PC-3 (cell line): ENCODE results near the gene ENPP7.

Source experiments
- EZH2phosphoT487 ChIP-seq: fragments of 300-600 bp; sonication (generic); IDR thresholded peaks from 2 replicates; pipeline ENCODE4 v1.6.1; 2018; ENCODE audit warnings: mild to moderate bottlenecking, antibody characterized with exemption, low read length, borderline replicate concordance
- TF ChIP-seq, protein P1 (sequence below): fragments of 300-600 bp; sonication (generic); conservative IDR thresholded peaks from 2 replicates; pipeline ENCODE4 v1.5.1; 2017; ENCODE audit warnings: antibody characterized with exemption, low read depth, mild to moderate bottlenecking, low read length

DNA sequence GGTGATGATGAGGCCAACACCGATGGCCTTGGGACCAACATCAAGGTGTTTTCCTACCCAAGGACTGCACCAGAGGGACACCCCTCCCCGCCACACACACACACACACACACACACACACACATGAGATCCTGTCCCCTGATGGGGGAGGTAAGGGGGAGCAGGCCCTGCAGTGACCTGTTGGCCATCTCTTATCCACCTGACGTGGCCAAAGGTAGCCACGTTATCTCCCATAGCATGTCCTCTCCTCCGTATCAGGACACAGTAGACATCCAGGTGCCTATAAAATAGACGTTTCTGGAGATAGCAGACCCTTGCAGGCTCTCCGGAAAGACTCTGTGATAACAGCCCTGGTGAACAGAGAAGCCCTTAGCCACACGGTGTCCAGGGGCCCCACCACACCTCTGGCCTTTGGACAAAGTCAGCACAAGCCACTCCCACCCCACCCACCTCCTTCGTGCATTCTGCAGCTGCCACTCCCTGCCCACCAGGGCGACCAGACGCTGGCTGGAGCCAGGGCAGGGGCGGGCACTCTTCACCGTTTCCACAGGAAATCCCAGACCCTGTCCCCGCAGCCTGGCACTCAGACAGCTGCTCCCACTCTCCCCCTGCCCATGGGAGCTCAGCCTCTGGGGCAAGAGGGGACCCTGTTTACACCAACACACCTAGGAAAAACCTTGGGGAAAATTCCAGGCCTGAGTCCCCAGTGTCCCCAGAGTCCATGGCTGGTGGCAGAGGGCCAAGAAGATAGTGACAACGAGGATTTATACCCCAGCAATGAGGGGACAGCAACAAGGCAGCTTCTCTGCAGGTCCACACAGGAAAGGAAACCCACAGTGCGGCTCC, 15.4 kb upstream of the ENPP7 start:
- TF ChIP-seq, protein P1, sequence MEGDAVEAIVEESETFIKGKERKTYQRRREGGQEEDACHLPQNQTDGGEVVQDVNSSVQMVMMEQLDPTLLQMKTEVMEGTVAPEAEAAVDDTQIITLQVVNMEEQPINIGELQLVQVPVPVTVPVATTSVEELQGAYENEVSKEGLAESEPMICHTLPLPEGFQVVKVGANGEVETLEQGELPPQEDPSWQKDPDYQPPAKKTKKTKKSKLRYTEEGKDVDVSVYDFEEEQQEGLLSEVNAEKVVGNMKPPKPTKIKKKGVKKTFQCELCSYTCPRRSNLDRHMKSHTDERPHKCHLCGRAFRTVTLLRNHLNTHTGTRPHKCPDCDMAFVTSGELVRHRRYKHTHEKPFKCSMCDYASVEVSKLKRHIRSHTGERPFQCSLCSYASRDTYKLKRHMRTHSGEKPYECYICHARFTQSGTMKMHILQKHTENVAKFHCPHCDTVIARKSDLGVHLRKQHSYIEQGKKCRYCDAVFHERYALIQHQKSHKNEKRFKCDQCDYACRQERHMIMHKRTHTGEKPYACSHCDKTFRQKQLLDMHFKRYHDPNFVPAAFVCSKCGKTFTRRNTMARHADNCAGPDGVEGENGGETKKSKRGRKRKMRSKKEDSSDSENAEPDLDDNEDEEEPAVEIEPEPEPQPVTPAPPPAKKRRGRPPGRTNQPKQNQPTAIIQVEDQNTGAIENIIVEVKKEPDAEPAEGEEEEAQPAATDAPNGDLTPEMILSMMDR = no peak
- no peak for TF ChIP-seq EZH2phosphoT487
